ENCODE results near the gene UGT1A7. TPM values are rescaled to one million over a fixed set of nuclear protein-coding genes. Genes with fewer than 3 reads are reported as not detected.

UGT1A7 gene
- polyA plus RNA-seq, 1 experiment, result not detected

GRCh38 chr2:233711312-233712008, 29.8 kb downstream of the UGT1A7 start:
- peak; percentile 96 for TF ChIP-seq CTCF (IDR thresholded peaks at IDR 0.05; ENCODE audit: insufficient read depth, low read depth, low read length)
- H3K4me3 ChIP-seq (ENCODE audit: low read depth, low read length), result no peak overlapping the region
- no peak for DNase-seq (ENCODE audit: low read depth)
- ChIA-PET POLR2A (no interaction called here), CTCF (interaction anchor here (0.6 to 3.1 kb wide), 16 partner anchors 10 to 307 kb away, joined by 3 to 56 read pairs (median 5); partner anchors contain the start of genes UGT1A6 and UGT1A9)
- H3K36me3 ChIP-seq (ENCODE audit: control insufficient read depth, insufficient read depth, low read length), result no peaks in the 10 kb centered on the region
- no peaks in the 10 kb centered on the region for H3K27me3 ChIP-seq (ENCODE audit: control insufficient read depth, insufficient read depth, low read length)

DNA sequence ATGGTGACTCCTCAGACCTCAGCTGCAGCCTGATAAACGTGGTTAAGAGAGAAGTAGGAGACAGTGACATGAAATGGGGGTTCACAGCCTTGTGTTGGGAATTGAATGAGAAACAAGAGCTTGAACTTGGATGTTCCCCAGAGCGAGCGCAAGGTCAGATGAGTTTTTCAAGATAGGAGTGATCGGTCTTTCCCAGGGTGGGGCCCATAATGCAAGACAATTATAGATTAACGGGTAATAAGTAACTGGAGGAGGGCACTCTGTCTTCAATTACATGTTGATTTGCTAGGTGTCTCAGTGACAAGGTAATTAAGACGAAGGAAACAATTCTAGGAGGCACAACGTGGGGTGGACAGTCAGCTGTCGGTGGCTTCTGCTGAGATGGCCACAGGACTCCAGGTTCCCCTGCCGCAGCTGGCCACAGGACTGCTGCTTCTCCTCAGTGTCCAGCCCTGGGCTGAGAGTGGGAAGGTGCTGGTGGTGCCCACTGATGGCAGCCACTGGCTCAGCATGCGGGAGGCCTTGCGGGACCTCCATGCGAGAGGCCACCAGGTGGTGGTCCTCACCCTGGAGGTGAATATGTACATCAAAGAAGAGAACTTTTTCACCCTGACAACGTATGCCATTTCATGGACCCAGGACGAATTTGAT, 31.0 kb downstream of the UGT1A7 start, which contains the start of gene UGT1A5:
Gene UGT1A5, plus strand, starts transcription at position 297 of the 651 bp plus-strand sequence. Its CDS starts 85 bp downstream, at position 382.
- no peak for DNase-seq (ENCODE audit: low read depth)
- TF ChIP-seq CTCF (IDR thresholded peaks at IDR 0.05; ENCODE audit: insufficient read depth, low read depth, low read length), result no peak
- Histone ChIP-seq H3K27me3 (ENCODE audit: control insufficient read depth, insufficient read depth, low read length) (no peaks in the 10 kb centered on the region), H3K36me3 (ENCODE audit: control insufficient read depth, insufficient read depth, low read length) (no peaks in the 10 kb centered on the region), H3K4me3 (ENCODE audit: low read depth, low read length) (no peak within 1 kb of the TSS)
- CTCF ChIA-PET, result interaction anchor here (0.8 to 3.1 kb wide), 8 partner anchors 8 to 308 kb away, joined by 3 to 56 read pairs (median 4); partner anchors contain the start of gene UGT1A6
- POLR2A ChIA-PET, result no interaction called here

- Histone ChIP-seq H3K27me3 (ENCODE audit: control insufficient read depth, insufficient read depth, low read length) (no peaks in the 10 kb centered on the region), H3K4me3 (ENCODE audit: low read depth, low read length) (no peak overlapping the region), H3K36me3 (ENCODE audit: control insufficient read depth, insufficient read depth, low read length) (no peaks in the 10 kb centered on the region)
- ChIA-PET POLR2A (no interaction called here), CTCF (interaction anchor here (1.0 to 3.1 kb wide), 2 partner anchors 265 to 269 kb away, joined by 3 to 56 read pairs; no protein-coding TSS in a partner anchor)
- DNase-seq (ENCODE audit: low read depth), result no peak
- no peak for TF ChIP-seq CTCF (IDR thresholded peaks at IDR 0.05; ENCODE audit: insufficient read depth, low read depth, low read length)
These were observed 31.5 kb downstream of the UGT1A7 start for GRCh38 chr2:233713262-233713615.

DNA sequence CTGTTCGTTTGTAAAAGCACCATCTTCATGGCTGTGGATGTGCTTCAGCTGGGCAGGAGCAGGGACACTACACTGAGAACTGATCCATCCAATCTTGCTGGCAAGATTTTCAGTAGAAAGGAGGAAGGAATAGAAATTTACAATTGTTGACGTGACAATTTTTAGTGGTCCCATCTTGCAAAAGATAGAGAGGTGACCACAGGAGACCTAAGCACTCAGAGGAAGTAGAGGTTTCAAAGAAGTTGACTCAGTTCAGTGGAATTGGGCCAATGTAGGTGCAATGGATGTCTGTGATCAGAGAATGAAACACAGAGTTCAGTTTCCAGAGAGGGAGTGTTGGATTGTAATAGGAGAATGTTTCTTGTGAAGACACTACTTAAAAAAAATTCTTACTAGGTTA, 32.4 kb downstream of the UGT1A7 start:
- POLR2A ChIA-PET, result no interaction called here
- TF ChIP-seq CTCF (IDR thresholded peaks at IDR 0.05; ENCODE audit: insufficient read depth, low read depth, low read length), result no peak
- Histone ChIP-seq H3K27me3 (ENCODE audit: control insufficient read depth, insufficient read depth, low read length) (no peaks in the 10 kb centered on the region), H3K36me3 (ENCODE audit: control insufficient read depth, insufficient read depth, low read length) (no peaks in the 10 kb centered on the region), H3K4me3 (ENCODE audit: low read depth, low read length) (no peak overlapping the region)
- CTCF ChIA-PET, result interaction anchor here (0.7 kb wide), 1 partner anchor 265 kb away, joined by 4 read pairs; no protein-coding TSS in a partner anchor
- no peak for DNase-seq (ENCODE audit: low read depth)

DNA sequence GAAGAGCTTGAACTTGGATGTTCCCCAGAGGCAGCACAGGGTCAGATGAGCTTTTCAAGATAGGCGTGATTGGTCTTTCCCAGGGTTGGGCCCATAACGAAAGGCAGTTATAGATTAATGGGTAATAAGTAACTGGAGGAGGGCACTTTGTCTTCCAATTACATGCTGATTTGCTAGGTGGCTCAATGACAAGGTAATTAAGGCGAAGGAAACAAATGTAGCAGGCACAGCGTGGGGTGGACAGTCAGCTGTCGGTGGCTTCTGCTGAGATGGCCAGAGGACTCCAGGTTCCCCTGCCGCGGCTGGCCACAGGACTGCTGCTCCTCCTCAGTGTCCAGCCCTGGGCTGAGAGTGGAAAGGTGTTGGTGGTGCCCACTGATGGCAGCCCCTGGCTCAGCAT, 36.9 kb downstream of the UGT1A7 start, which contains the start of gene UGT1A4:
Gene UGT1A4, plus strand, starts transcription at position 185 of the 400 bp plus-strand sequence. Its CDS starts 85 bp downstream, at position 270.
- ChIA-PET POLR2A (no interaction called here), CTCF (interaction anchor here (1.2 kb wide), 1 partner anchor 269 kb away, joined by 4 read pairs; no protein-coding TSS in a partner anchor)
- DNase-seq (ENCODE audit: low read depth), result no peak
- Histone ChIP-seq H3K4me3 (ENCODE audit: low read depth, low read length) (no peak within 1 kb of the TSS), H3K27me3 (ENCODE audit: control insufficient read depth, insufficient read depth, low read length) (no peaks in the 10 kb centered on the region), H3K36me3 (ENCODE audit: control insufficient read depth, insufficient read depth, low read length) (no peaks in the 10 kb centered on the region)
- no peak for TF ChIP-seq CTCF (IDR thresholded peaks at IDR 0.05; ENCODE audit: insufficient read depth, low read depth, low read length)

Measured in BJ (cell line).